ENCODE results near the gene BAIAP2.

DNA sequence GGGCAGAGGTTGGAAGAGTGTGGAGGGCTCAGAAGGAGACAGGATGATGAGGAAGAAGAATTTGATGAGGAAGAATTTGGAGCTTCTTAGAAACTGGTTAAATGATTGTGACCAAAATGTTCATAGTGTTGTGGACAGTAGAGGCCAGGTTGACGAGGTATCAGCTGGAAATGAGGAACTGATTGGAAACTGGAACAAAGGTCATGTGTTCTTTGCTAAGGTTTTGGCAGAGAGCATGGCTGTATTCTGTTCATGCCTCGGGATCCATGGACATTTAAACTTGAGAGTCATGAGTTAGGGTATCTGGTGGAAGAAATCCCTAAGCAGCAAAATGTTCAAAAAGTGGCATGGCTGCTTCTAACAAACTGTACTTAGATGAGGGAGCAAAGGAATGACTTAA, 24.0 kb upstream of the BAIAP2 start:
- TF ChIP-seq, protein P1, sequence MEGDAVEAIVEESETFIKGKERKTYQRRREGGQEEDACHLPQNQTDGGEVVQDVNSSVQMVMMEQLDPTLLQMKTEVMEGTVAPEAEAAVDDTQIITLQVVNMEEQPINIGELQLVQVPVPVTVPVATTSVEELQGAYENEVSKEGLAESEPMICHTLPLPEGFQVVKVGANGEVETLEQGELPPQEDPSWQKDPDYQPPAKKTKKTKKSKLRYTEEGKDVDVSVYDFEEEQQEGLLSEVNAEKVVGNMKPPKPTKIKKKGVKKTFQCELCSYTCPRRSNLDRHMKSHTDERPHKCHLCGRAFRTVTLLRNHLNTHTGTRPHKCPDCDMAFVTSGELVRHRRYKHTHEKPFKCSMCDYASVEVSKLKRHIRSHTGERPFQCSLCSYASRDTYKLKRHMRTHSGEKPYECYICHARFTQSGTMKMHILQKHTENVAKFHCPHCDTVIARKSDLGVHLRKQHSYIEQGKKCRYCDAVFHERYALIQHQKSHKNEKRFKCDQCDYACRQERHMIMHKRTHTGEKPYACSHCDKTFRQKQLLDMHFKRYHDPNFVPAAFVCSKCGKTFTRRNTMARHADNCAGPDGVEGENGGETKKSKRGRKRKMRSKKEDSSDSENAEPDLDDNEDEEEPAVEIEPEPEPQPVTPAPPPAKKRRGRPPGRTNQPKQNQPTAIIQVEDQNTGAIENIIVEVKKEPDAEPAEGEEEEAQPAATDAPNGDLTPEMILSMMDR (IDR thresholded peaks at IDR 0.05; ENCODE audit: poor library complexity, severe bottlenecking): no peak
- TF ChIP-seq, protein P2, sequence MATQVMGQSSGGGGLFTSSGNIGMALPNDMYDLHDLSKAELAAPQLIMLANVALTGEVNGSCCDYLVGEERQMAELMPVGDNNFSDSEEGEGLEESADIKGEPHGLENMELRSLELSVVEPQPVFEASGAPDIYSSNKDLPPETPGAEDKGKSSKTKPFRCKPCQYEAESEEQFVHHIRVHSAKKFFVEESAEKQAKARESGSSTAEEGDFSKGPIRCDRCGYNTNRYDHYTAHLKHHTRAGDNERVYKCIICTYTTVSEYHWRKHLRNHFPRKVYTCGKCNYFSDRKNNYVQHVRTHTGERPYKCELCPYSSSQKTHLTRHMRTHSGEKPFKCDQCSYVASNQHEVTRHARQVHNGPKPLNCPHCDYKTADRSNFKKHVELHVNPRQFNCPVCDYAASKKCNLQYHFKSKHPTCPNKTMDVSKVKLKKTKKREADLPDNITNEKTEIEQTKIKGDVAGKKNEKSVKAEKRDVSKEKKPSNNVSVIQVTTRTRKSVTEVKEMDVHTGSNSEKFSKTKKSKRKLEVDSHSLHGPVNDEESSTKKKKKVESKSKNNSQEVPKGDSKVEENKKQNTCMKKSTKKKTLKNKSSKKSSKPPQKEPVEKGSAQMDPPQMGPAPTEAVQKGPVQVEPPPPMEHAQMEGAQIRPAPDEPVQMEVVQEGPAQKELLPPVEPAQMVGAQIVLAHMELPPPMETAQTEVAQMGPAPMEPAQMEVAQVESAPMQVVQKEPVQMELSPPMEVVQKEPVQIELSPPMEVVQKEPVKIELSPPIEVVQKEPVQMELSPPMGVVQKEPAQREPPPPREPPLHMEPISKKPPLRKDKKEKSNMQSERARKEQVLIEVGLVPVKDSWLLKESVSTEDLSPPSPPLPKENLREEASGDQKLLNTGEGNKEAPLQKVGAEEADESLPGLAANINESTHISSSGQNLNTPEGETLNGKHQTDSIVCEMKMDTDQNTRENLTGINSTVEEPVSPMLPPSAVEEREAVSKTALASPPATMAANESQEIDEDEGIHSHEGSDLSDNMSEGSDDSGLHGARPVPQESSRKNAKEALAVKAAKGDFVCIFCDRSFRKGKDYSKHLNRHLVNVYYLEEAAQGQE (IDR thresholded peaks at IDR 0.05; ENCODE audit: borderline replicate concordance): no peak
- TF ChIP-seq POLR2AphosphoS5 (IDR thresholded peaks at IDR 0.05): no peak
- TF ChIP-seq MXI1 (conservative IDR thresholded peaks at IDR 0.05; ENCODE audit: poor library complexity, severe bottlenecking): no peak
- no peak for TF ChIP-seq EZH2 (IDR thresholded peaks at IDR 0.05; ENCODE audit: borderline replicate concordance, insufficient read depth, low read length, poor library complexity, severe bottlenecking)
